Measurements from ENCODE around the gene ECM1.

The ECM1 gene

GRCh38 chr1:150537732-150538684 lies 30.1 kb downstream of the ECM1 start:
- in situ Hi-C loops (cut with HindIII; ENCODE audit: low sequenced_read_pairs): no loop called here

GRCh38 chr1:150543500-150544143 lies 35.7 kb downstream of the ECM1 start:
- in situ Hi-C loops (cut with HindIII; ENCODE audit: low sequenced_read_pairs): no loop called here

- in situ Hi-C loops (cut with HindIII; ENCODE audit: low sequenced_read_pairs): no loop called here
Observed at GRCh38 chr1:150544204-150544603, 36.3 kb downstream of the ECM1 start.

- in situ Hi-C loops (cut with HindIII; ENCODE audit: low sequenced_read_pairs): no loop called here
Observed at GRCh38 chr1:150545486-150546032, 37.6 kb downstream of the ECM1 start.

- in situ Hi-C loops (cut with HindIII; ENCODE audit: low sequenced_read_pairs): no loop called here
Observed at GRCh38 chr1:150546294-150546937, 38.5 kb downstream of the ECM1 start.

GRCh38 chr1:150548324-150548631 lies 40.4 kb downstream of the ECM1 start:
- in situ Hi-C loops (cut with HindIII; ENCODE audit: low sequenced_read_pairs): no loop called here

- in situ Hi-C loops (cut with HindIII; ENCODE audit: low sequenced_read_pairs): no loop called here
Observed at GRCh38 chr1:150548632-150549495, 41.0 kb downstream of the ECM1 start, which contains the start of gene ADAMTSL4. Gene ADAMTSL4, plus strand, starts transcription at chr1:150549408. Its CDS starts 2,881 bp downstream, at chr1:150552289.

GRCh38 chr1:150549496-150550221 lies 41.8 kb downstream of the ECM1 start:
- in situ Hi-C loops (cut with HindIII; ENCODE audit: low sequenced_read_pairs): no loop called here

GRCh38 chr1:150550222-150551050 lies 42.5 kb downstream of the ECM1 start:
- in situ Hi-C loops (cut with HindIII; ENCODE audit: low sequenced_read_pairs): no loop called here

- in situ Hi-C loops (cut with HindIII; ENCODE audit: low sequenced_read_pairs): no loop called here
Observed at GRCh38 chr1:150551051-150551783, 43.3 kb downstream of the ECM1 start.

GRCh38 chr1:150551784-150552127 lies 43.8 kb downstream of the ECM1 start:
- in situ Hi-C loops (cut with HindIII; ENCODE audit: low sequenced_read_pairs): no loop called here

GRCh38 chr1:150552128-150552910 lies 44.4 kb downstream of the ECM1 start:
- in situ Hi-C loops (cut with HindIII; ENCODE audit: low sequenced_read_pairs): no loop called here

- in situ Hi-C loops (cut with HindIII; ENCODE audit: low sequenced_read_pairs): no loop called here
Observed at GRCh38 chr1:150552911-150553289, 45.0 kb downstream of the ECM1 start.

GRCh38 chr1:150553392-150554085 lies 45.6 kb downstream of the ECM1 start:
- in situ Hi-C loops (cut with HindIII; ENCODE audit: low sequenced_read_pairs): no loop called here

GRCh38 chr1:150554086-150554452 lies 46.2 kb downstream of the ECM1 start:
- in situ Hi-C loops (cut with HindIII; ENCODE audit: low sequenced_read_pairs): no loop called here

GRCh38 chr1:150555198-150555970 lies 47.5 kb downstream of the ECM1 start:
- in situ Hi-C loops (cut with HindIII; ENCODE audit: low sequenced_read_pairs): no loop called here
